HuH-7.5 (cell line): ENCODE data around the gene KIF4A.

ENCODE experiments used
- DNase-seq: peaks from one replicate; pipeline ENCODE4 v3.0.0; 2011; ENCODE audit warnings: low spot score

The KIF4A gene

DNA sequence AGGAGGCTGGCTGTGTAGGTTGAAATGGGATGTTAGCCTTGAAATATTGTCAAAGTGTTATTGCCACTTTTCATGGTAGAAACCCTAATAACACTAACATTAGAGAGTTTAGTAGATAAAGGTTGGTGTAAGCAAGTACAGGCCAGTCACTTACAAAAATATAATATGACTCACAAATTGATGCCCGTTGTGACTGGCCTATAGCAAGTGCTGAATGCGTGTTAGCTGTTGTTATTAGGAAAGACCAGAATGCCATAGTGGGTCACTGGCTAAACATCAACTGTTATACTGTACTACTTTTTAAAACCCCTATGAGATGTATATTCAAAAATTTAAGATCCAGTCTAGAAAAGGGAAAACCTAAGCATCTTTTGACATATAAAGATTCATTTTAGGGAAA lies 112.8 kb downstream of the KIF4A start:
- no peak for DNase-seq

DNA sequence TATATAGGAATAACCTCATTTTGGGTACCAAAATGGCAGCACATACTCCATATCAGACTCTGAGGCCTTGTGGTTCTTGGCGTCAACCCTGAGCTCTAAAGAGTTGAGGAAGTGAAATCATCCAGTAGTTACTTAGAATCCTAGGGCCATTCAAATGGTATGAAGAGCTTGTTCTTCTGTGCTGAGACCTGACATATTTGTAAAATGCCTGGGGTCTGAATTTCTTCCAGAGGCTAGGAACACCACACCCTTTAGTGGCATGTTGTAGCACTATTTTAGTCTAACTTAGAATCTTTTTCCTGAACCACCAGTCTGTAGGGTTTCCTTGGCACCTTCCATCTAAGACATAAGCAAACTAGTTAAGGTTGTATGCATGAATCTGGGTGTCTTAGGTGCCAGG lies 115.1 kb downstream of the KIF4A start:
- no peak for DNase-seq

DNA sequence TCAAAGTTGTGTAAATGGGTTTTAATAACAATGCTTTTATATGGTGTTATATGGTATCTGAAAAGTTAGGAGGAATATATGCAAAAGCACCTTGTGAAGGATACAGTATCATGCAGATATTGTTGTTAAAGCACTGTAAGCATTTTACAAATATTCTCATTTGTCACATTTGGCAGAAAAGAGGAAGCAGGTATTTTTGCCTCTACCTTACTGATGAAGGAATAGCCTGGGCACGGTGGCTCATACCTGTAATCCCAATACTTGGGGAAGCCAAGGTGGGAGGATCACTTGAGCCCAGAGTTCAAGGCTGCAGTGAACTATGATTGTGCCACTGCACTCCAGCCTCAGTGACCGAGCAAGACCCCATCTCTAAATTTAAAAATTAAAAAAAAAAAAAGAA lies 121.0 kb downstream of the KIF4A start:
- DNase-seq: no peak

DNA sequence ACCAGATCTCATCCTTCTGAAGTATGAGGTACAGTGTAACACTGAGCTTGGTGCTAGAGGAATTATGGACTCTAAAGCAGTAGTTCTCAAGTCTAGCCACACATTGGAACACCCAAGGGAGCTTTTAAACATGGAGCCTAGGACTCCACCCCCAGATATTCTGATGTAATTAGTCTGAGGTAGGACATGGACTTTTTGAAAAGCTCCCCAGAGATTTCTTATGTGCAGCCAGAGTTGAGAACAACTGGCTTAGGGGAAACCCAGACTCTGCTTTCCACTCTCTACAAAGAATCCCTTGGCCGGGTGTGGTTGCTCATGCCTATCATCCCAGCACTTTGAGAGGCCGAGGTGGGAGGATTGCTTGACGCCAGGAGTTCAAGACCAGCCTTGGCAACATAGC lies 121.6 kb downstream of the KIF4A start:
- DNase-seq: no peak

DNA sequence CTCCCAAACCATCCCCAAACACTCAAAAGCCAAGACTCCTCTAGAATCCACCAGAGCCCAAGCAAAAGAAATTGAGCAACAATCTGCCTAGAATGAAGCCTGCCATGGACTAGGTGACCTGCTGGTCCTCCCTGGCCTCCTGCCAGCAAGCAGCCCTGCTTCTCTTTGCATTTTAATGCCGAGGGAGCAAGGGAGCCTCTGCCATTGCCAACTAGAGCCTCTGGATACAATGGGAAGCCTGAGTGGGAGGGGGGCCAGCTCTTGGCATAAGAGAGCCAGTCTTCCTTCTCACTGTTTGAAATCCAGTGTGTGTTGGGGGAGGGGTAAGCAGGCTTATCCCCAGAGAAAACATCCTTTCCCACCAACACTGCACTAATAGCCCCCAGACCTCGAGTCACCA lies 131.7 kb downstream of the KIF4A start:
- no peak for DNase-seq

DNA sequence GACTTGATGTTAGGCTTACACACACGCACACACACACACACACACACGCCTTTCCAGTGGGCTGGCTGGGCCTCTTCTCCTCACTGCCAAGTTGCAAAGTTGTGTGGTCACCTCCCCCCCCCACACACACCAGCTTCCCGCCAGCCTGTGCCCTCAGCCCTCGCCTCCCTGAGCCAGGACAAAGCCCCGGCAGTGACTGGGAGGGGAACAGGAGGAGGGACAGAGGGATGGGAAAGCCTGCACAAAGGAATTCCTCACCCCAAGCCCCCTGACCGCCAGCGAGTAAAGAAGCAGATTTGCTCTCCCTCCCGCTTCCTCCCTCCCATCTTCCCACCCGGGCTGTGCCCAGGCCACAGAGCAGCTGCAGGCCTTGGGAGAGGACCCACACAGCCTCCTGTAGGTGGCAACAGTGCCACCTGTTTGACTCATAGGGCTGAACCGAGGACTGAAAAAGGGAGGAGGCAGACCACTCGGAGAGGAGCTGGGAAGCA lies 133.0 kb downstream of the KIF4A start, which contains the start of gene GDPD2:
Gene GDPD2, plus strand, starts transcription at position 464 of the 491 bp plus-strand sequence. CDS start 1,671 bp downstream, outside the sequence.
- DNase-seq: no peak

DNA sequence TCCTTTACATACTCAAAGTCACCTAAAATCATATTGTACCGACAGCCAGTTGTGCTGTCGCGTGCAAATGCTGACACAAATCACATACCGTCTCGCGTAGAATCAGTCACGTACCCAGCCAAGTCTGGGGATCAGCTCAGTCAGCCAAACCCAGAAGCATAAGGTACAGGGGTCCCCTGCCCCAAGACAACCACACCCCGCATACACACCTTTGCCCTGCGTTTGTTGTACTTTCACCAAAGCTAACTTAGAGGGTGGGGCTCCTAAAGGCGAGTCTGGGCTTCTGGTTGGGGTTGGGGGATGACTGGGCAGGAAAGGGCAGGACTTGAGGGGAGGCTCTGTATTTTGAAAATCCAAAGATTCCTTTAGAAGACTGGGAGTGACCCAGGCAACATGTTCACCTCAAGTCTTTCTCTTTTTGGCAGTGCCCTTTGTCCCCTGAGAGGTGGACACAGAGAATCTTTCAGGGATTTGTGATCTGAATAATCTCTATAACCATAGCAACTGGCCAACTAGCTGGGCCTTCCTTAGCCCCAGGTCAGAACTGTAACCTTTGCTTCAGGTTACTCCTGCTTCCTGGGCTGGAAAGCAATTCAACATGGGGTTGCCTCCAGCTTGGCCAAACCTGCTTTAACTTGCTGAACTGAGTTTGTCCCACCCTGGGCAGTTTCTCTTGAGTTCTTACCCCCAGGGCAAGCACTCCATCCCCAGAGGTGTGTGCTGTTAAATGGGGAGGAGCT lies 134.2 kb downstream of the KIF4A start:
- no peak for DNase-seq

DNA sequence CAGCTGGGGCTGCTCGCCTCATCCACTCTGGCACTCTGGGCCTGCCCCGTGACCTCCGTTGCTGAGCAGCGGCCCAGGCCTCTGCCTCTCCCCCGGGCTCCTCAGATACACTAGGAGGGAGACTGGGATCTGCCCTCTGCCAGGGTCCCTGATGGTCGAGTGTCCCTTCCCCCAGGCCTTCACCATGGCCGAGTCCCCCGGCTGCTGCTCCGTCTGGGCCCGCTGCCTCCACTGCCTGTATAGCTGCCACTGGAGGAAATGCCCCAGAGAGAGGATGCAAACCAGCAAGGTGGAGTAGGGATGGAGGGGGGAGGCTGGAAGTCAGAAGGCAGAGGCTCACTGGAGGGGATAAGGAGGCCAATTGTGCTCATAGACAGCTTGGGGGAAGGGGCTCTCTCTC lies 134.9 kb downstream of the KIF4A start:
- no peak for DNase-seq

DNA sequence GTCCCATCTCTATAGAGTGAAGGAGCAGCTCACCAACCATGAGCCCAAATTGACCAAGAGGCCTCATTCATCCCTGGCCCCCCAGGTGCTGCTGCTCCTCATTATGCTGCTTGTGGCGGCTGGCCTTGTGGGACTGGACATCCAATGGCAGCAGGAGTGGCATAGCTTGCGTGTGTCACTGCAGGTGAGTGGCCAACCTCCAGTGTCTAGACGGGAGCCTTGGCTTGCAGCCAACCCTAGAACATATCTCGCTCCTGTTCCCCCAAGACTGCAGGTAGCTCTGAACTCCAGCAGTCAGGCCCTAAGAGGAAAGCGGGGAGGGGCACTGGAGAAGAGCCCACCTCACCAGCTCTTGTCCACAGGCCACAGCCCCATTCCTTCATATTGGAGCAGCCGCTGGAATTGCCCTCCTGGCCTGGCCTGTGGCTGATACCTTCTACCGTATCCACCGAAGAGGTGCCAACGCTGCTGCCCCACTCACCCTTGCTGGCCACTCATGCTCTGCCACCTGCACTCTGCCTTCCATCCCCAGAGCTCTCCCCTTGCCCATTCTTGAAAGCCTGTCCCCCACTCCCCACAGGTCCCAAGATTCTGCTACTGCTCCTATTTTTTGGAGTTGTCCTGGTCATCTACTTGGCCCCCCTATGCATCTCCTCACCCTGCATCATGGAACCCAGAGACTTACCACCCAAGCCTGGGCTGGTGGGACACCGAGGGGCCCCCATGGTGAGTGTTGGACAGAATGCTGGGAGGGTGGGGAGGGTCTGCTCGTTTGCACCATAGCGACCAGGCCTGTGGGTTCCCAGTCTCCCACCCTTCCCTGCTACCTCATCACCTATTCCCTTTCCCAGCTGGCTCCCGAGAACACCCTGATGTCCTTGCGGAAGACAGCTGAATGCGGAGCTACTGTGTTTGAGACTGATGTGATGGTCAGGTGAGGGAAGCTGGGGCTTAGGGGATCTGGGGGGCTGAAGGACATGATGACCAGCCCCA lies 136.7 kb downstream of the KIF4A start:
- DNase-seq: no peak

DNA sequence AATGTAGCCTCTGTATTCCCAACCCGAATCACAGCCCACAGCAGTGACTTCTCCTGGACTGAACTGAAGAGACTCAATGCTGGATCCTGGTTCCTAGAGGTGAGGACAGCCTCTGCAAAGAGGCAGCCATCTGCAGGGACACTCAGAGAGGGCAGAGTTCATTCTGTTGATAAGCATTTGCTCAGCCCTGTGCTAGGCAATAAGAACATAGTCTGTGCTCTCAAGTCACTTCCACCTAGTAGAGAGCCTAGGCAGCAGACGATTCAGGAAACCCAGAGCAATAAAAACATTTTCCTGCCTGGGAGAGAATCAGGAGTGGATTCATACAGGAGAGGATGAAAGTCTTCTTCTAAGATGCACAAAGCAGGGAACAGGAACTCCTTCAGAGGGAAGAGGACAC lies 137.5 kb downstream of the KIF4A start:
- no peak for DNase-seq

DNA sequence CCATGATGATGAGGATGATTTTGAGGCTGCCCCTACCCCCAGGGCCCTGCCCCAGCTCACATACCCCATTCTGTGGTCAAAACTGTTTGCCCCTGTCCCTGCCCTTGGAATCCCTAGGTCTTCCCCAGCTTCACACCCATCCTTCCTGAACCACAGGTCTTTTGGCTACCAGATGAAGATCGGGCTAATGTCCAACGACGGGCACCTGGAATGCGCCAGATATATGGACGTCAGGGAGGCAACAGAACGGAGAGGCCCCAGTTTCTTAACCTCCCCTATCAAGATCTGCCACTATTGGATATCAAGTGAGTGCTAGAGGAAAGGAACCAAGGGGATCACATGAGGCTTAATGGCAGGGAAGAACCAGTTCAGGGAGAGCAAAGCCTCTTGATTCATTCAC lies 139.9 kb downstream of the KIF4A start:
- no peak for DNase-seq

DNA sequence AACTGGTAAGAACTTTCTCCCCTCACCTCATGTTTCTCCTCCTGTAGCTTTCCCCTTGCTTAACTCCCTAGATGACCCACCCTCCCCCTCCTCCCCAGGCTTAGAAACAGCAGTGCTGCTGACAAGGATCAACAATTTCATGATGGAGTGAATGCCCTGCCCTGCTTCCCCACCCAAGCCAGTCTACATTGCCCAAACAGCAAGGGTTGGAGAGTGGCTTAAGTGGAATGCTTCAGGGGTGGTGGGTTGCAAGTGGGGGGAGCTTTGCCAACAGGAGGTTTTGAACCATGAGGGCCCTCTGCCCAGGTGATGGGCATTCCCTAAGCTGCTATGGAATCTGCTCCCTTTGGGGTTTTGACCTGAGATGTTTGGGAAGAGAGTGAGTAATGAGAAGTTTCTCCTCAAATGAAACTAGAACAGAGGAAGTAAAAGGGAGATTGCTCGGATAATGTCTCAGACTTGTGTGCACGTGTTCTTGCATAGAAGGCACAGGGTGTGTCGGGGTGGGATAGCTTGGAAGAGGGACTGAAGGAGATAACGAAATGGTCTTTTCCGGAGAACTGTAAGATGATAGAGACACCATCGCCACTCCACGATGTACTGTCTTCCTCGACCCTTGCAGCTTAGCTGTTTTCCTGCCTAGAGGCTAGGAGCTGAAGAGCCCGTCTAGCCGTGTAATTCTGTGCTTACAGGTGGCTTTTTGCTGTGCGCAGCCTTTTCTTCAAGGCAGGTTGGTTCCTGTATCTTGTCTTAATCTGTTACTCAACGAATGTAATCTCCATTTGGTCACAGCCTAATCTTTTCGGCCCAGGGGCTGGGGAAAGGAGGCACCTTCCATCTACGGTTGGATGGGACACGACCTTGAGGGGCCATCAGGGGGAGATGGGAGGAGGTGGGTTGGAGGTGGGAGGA lies 143.3 kb downstream of the KIF4A start:
- no peak for DNase-seq

DNA sequence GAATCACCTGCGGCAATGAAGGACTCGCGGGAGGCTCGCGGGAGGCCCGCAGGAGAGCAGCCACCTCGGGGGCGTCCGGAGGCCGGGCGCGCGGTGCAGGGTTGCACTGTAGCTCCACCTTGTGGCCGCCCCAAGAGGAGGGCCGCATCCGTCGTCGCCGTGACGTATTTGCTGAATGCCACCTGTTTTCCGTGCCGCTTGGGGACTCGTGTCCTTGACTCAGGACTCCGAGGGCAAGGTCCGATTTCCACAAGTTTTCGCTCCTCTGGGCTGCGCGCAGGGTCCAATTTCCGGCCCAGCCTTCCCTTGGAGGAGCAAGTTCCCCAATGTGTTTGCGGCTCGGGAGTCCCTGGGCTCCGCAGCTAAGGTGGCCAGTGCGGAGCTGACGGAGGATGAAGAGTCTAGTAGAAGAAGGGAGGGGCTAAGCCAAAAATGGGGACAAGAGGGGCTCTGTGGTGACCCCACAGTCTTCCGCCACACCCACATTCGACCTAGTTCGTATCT lies 144.0 kb downstream of the KIF4A start:
- peak; percentile 67 for DNase-seq

DNA sequence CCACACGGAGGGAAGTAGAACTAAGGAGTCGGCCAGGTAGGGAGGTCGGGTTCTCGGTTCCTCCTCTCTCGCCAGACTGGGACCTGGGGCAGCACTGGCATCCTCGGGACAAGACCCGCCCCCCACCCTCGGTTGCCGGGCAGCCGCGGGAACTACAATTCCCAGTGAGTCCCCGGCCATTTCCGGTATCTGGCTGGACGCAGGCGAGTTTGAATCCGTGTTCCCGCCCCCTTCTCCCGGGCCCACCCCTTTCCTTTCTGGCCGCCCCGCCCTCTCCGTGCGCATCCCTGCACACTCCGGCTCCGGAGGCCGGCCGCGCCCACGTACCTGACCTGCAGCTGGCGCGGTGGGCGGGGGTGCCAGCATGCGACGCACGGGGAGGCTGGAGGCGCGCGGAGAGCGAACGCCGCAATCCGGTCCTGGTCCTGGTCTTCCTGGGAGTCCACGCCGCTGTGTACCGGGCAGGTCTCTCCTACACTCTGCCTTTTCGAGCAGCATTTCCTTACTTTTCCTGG lies 144.5 kb downstream of the KIF4A start:
- peak; percentile 81 for DNase-seq

DNA sequence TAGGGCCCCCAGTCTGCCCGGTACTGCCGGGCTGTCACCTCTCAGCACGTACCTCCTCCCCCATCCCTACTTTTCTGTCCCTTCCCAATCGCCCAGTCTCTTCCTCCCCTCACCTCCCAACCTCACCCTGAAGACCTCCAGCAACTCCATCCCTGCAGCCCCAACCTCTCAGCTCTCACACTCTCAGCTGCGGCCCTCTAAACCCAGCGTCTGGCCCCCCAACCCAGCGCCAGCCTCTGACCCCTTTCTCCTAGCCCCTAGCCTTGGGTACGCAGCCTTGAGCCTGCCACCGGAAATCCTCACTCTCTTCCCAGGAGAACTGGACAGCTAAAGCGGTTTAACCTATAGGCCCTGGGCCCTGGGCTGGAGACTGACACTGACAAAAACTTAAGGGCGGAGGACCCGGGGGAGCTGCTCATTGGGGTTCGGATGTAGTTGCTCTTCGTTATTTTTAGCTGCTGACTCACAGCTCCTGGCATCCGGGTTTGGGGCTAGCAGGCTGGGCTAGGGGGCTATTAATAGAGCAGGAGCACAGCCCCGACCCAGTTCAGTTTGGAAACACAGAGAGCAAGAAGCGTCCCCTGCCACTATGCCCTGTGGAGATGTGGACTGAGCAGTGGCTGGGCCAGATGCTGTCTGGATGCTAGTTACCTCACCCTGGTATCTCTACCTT lies 145.1 kb downstream of the KIF4A start:
- DNase-seq: no peak

DNA sequence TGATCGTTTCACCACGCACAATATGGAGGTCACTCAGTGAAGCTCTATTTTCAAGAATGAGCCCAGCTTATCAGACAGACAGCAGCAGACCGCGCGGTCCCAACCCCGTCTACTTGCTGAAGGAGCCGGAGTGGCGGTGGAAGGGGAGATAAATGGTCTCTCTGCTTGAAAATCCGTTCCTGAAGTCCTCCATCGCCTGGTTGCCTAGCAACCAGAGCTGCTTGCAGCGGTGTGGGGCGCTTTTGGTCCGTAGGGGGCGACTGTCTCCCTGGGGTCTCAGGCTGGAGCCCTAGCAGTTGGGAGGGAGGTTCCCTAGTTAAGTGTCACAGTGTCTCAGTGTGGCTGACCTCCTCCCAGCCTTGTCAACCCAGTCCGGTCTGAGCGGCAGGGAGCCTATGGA lies 146.4 kb downstream of the KIF4A start:
- DNase-seq: no peak

DNA sequence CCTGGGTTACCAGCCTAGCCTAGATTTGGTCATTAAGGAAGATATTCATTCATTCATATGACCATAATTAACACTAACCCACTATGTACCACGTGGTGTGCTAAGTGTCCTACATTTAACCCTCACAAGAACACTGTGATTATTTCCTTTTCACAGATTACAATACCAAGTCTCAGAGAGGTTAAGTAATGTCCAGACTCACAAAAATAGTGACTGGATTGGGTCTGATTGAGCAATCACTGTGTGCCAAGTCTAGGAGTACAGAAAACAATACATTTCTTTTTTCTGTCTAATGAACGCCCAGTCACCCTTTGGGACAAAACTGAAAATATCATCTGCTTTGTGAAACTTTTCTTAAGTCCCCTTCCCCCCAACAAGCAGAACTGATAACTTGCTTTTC lies 147.1 kb downstream of the KIF4A start:
- DNase-seq: no peak

DNA sequence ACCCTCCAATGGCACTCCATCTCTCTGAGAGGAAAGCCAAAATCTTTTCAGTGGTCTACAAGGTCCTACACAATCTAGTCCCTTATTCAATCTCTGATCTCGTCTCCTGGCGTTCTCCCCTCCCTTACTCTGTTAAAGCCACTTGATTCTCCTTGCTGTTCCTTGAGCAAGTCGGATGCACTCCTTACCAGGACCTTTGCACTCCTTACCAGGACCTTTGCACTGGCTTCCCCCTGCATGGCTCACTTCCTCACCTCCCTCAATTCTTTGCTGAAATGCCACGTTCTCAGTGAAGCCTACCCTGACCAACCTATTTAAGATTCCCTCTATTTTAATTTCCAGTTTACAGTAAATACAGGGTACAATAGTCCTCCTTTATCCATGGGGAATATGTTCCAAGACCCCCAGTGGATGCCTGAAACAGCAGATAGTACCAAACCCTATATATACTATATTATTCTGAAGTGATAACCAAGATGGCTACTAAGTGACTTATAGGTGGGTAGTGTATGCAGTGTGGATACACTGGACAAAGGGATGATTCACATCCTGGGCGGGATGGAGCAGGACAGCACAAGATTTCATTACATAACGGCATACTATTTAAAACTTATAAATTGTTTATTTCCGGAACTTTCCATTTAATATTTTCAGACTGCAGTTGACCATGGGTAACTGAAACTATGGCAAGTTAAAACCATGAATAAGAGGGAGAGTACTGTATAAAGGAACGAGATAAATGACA lies 148.2 kb downstream of the KIF4A start:
- DNase-seq: no peak

DNA sequence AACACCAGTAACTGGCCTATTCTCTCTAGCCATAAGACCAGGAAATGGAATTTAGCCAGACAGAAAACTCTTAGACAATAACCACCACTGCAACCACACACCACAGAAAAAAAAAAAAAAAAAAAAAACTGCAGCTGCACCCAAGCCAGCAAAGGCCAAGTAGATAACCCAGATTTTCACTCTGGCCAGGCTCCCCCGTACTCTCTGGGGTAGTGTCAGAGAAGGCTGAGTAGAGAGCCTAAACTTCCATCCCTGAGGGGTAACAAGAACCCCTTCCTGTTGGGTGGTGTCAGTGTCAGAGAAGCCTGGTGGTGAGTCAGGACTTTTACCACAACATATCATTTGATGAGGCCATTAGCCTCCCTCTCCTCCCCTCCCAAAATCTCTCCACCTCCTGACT lies 149.1 kb downstream of the KIF4A start:
- no peak for DNase-seq

DNA sequence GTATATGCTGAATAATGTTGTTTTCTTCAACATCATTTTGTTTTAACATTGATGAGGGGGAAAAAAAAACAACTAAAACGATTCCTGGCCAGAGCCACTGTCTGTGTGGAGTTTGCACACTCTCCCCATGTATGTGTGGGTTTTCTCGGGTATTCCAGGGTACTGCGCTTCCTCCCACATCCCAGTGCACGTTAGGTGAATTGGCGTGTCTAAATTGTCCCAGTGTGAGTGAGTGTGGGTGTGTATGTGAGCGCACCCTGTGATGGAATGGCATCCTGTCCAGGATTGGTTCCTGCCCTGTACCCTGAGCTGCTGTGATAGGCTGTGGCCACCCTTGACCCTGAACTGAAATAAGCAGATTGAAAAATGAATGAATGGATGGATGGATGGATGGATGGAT lies 152.3 kb downstream of the KIF4A start:
- DNase-seq: no peak
